Coronary artery (tissue), 2 donors: ENCODE data around the gene PRRX1.

Experiments used
- DNase-seq: peaks from one replicate; pipeline ENCODE4 v3.0.0-alpha.2; 2017; ENCODE audit warnings: low spot score
- H3K27ac ChIP-seq, 2 donors: fragments of 200-600 bp; sonication (generic); one replicate each; pipeline ENCODE4 v1.5.1; 2016 to 2019
- H3K4me3 ChIP-seq: fragments of 200-600 bp; sonication (generic); 2 replicates; pipeline ENCODE4 v1.5.1; 2016; ENCODE audit warnings: mild to moderate bottlenecking, moderate library complexity
- TF ChIP-seq, protein P1 (sequence below): fragments of 200-600 bp; sonication (generic); IDR thresholded peaks from one replicate; pipeline ENCODE4 v1.5.1; 2019; ENCODE audit warnings: antibody characterized with exemption

The PRRX1 gene

DNA sequence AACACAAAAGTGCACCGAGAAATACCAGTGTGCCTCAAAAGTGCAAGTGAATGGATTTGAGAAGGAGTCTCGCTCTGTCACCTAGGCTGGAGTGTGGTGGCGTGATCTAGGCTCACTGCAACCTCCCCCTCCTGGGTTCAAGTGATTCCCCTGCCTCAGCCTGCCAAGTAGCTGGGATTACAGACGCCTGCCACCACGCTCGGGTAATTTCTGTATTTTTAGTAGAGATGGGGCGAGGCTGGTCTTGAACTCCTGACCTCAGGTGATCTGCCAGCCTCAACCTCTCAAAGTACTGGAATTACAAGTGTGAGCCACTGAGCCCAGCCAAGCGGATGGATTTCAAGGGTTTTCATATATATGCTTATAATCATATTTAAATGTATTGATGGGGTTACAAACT, 35.8 kb downstream of the PRRX1 start:
- TF ChIP-seq, protein P1, sequence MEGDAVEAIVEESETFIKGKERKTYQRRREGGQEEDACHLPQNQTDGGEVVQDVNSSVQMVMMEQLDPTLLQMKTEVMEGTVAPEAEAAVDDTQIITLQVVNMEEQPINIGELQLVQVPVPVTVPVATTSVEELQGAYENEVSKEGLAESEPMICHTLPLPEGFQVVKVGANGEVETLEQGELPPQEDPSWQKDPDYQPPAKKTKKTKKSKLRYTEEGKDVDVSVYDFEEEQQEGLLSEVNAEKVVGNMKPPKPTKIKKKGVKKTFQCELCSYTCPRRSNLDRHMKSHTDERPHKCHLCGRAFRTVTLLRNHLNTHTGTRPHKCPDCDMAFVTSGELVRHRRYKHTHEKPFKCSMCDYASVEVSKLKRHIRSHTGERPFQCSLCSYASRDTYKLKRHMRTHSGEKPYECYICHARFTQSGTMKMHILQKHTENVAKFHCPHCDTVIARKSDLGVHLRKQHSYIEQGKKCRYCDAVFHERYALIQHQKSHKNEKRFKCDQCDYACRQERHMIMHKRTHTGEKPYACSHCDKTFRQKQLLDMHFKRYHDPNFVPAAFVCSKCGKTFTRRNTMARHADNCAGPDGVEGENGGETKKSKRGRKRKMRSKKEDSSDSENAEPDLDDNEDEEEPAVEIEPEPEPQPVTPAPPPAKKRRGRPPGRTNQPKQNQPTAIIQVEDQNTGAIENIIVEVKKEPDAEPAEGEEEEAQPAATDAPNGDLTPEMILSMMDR: no peak
- Histone ChIP-seq H3K27ac (peak overlapping the region; percentile 74 to 79), H3K4me3 (no peak overlapping the region)
- no peak for DNase-seq

DNA sequence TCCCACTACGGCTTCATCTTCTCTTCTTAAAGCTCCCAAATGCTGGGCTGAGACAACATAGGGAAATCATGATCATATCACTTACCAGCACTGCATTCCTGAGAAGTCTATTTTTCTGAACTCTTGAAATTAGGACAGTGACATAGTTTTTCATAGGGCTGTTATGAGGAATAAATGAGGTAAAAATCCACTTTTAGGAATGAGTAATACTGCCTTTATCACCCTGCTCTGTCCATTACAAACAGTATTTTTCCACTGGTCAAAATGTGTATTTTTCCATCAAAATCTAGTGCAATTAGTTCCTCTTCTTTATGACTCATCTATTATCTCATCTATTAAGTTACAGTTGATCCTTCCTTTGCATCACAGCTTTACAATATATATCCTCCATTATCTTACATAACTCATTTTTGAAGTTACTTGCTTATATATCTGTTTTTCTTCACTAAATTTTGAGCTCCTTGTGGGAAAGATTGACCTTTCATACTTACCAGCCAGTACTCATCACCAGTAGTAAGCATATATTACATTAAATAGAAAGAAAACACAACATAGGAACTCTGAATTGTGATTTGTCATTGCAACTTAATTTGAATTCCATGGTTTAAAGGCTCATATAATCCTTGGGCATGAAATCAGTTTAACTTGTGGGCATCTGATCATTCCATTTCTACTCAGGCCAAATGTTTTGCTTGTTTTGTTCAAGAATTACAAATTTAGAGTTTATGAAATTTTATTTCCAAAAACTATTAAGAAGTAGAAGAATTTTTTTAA, 37.1 kb downstream of the PRRX1 start:
- H3K4me3 ChIP-seq: no peak overlapping the region
- DNase-seq: no peak
- TF ChIP-seq, protein P1: no peak
- H3K27ac ChIP-seq: peak overlapping the region; percentile 74 to 79

DNA sequence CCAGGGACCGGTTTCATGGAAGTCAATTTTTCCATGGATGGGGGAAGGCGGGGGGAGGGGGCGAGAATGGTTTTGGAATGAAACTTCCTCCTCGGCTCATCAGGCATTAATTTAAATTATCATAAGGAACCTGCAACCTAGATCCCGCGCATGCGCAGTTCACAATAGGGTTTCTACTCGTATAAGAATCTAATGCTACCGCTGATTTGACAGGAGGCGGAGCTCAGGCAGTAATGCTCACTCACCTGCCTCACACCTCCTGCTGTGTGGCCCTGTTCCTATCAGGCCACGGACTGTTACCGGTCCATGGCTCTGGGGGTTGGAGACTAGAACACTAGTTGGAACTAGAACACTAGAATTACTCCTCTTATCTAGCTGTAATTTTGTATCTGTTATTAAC, 38.0 kb downstream of the PRRX1 start:
- Histone ChIP-seq H3K4me3 (no peak overlapping the region), H3K27ac (peak overlapping the region in 1 of 2 donors; percentile 29)
- no peak for DNase-seq
- TF ChIP-seq, protein P1: no peak

DNA sequence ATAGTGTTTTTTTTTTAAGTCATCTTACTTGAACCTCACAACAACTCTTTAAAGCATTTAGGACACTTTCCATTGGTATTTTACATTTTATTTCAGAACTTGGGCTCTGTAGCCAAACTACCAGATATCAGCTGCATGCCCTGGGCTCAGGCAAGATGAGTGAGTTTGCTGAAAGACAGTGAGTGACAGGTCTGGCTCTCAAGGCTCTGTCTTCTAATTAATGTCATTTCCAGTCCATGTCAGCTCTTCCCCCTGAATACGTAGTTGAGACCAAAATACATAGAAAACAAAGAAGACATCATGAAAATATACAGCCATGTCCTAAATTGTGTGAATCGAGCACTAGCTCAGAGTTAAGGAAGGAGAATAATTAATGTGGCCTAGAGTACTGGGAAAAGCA, 39.7 kb downstream of the PRRX1 start:
- Histone ChIP-seq H3K27ac (no peak overlapping the region), H3K4me3 (no peak overlapping the region)
- no peak for DNase-seq
- TF ChIP-seq, protein P1: no peak

DNA sequence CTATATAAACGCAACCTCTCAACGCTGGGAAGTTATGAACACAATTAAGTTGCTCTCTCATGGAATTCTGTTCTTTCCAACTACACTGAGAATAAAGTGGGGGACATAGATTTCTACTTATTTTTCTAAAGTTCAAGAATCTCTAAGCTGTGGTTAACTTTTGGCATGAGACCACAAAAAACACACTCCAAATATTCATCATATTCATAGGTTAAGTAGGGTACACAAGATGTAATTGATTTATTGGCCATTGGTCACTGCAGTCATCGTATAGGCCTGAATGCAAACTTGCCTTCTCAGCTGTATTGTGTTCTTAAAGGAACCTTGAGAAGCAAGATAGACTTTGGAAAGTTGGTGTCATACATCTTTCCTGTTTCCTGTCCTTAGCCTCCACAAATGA, 40.3 kb downstream of the PRRX1 start:
- Histone ChIP-seq H3K4me3 (no peak overlapping the region), H3K27ac (no peak overlapping the region)
- no peak for DNase-seq
- TF ChIP-seq, protein P1: no peak

DNA sequence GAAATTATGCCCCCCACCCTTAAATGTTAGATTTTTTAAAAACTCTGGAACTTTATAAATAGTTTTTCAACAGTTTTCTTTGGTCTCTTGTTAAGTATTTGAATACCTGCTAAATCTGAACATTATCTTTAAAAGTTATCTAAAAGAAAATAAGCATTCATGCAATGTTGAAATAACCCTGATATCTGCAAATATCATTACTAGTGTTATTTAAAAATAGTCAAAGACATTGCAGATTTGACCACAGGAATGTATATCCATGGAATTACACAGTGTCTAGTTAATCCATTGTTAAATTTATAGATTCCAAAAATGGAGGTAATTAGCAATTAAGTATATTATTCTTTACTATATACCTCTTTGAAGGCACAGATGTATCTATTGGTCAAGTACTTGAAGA, 42.0 kb downstream of the PRRX1 start:
- TF ChIP-seq, protein P1: no peak
- no peak overlapping the region for H3K4me3 ChIP-seq
- no peak for DNase-seq
- H3K27ac ChIP-seq: no peak overlapping the region

DNA sequence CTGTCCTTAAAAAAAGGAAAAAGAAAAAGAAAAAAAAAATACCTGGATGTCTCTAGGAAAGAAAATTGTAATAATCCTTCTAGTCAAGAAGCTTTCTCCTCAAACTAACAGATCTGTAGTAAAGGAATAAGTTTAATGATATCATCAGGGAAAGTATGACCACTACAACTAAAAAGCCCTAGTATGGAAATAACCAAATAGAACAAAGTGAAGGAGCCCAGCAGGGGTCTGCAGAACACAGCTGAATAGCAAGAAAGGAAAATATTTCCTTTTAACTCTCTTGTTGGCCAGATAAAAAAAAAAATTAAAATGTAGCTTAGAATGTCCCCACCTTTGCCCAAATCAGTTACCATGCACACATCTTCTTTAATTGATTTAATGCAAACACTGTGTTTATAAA, 43.2 kb downstream of the PRRX1 start:
- H3K27ac ChIP-seq: peak overlapping the region in 1 of 2 donors; percentile 7
- DNase-seq: no peak
- H3K4me3 ChIP-seq: no peak overlapping the region
- TF ChIP-seq, protein P1: no peak
